MCF 10A (cell line): ENCODE measurements around the gene CTRB2. TPM values are rescaled to one million over a fixed set of nuclear protein-coding genes. Genes with fewer than 3 reads are reported as not detected.

Source experiments
- BruUV-seq: library from RNA; stranded (reverse); fragments of 400-500 nt; replicated peaks from 2 replicates; lab custom pipeline; 2021; lab: Mats Ljungman, UMichigan
- CTCF ChIA-PET: fragments of 300-600 bp; sonication (Branson Sonifier 250); formaldehyde crosslinking; extraction: SDS; loops from one replicate; lab custom pipeline; 2021; ENCODE audit warnings: antibody characterized with exemption, inconsistent platforms; lab: Yijun Ruan, JAX
- POLR2A ChIA-PET: fragments of 300-600, 350-650 bp; sonication (Branson Sonifier 250); formaldehyde crosslinking; extraction: SDS; loops from one replicate; lab custom pipeline; 2020; ENCODE audit warnings: antibody characterized with exemption, inconsistent platforms; lab: Yijun Ruan, JAX
- DNase-seq: peaks from one replicate; pipeline ENCODE4 v3.0.0-alpha.2; 2018; ENCODE audit not compliant: unreplicated experiment
- H3K27ac Mint-ChIP-seq: one replicate; pipeline ENCODE4 v1.8.0; 2022; ENCODE audit warnings: mild to moderate bottlenecking, low read depth, mixed read lengths; ENCODE audit not compliant: unreplicated experiment
- H3K27me3 Mint-ChIP-seq: one replicate; pipeline ENCODE4 v1.8.0; 2022; ENCODE audit warnings: mixed read lengths; ENCODE audit not compliant: insufficient read depth, unreplicated experiment
- H3K36me3 Mint-ChIP-seq: one replicate; pipeline ENCODE4 v1.8.0; 2022; ENCODE audit warnings: mild to moderate bottlenecking, moderate library complexity, mixed read lengths; ENCODE audit not compliant: insufficient read depth, unreplicated experiment
- H3K4me1 Mint-ChIP-seq: one replicate; pipeline ENCODE4 v1.8.0; 2022; ENCODE audit warnings: mixed read lengths; ENCODE audit not compliant: insufficient read depth, unreplicated experiment
- H3K4me3 Mint-ChIP-seq: one replicate; pipeline ENCODE4 v1.8.0; 2022; ENCODE audit warnings: mild to moderate bottlenecking, moderate library complexity, mixed read lengths; ENCODE audit not compliant: unreplicated experiment
- H3K9me3 Mint-ChIP-seq: one replicate; pipeline ENCODE4 v1.8.0; 2022; ENCODE audit warnings: mixed read lengths; ENCODE audit not compliant: unreplicated experiment
- CTCF ChIP-seq: fragments of 200-600 bp; IDR thresholded peaks from one replicate; pipeline ENCODE4 v1.8.0; 2022; ENCODE audit warnings: antibody characterized with exemption, mild to moderate bottlenecking; ENCODE audit not compliant: unreplicated experiment
- intact Hi-C: fragments of 100-400 bp; cut with micrococcal nuclease; formaldehyde crosslinking; loops from 2 replicates; pipeline ENCODE4 v1.14.1; 2022
- total RNA-seq: library from RNA; stranded (reverse); gene quantifications from 2 replicates; pipeline ENCODE4 v1.2.3, GENCODE V29; 2022

The CTRB2 gene
- total RNA-seq, 1 experiment from 2014 or later: not detected

- intact Hi-C loops: no loop called here
- H3K36me3 Mint-ChIP-seq: peaks cover 39% of the 10 kb centered on the region
- no peaks in the 10 kb centered on the region for H3K27me3 Mint-ChIP-seq
- CTCF ChIA-PET: interaction anchor here (0.5 to 1.0 kb wide), 4 partner anchors 8 to 70 kb away, joined by 3 read pairs; no protein-coding TSS in a partner anchor
- no peak overlapping the region for H3K4me3 Mint-ChIP-seq
- no peak overlapping the region for H3K27ac Mint-ChIP-seq
- POLR2A ChIA-PET: interaction anchor here (1.3 to 2.3 kb wide), 2 partner anchors 13 to 68 kb away, joined by 4 to 8 read pairs; no protein-coding TSS in a partner anchor
- no peak for DNase-seq
- H3K4me1 Mint-ChIP-seq: peaks cover 11% of the 10 kb centered on the region
- no peaks in the 10 kb centered on the region for H3K9me3 Mint-ChIP-seq
- no TSS peak for BruUV-seq
- TF ChIP-seq CTCF: no peak
Measured at GRCh38 chr16:75237398-75238131, 30.6 kb upstream of the CTRB2 start.

- ChIA-PET POLR2A (interaction anchor here (1.3 to 2.3 kb wide), 3 partner anchors 13 to 69 kb away, joined by 3 to 8 read pairs (median 4); no protein-coding TSS in a partner anchor), CTCF (interaction anchor here (0.6 to 5.5 kb wide), 3 partner anchors 37 to 196 kb away, joined by 3 to 33 read pairs (median 4); no protein-coding TSS in a partner anchor)
- Mint-ChIP-seq H3K36me3 (peaks cover 39% of the 10 kb centered on the region), H3K9me3 (no peaks in the 10 kb centered on the region), H3K27me3 (no peaks in the 10 kb centered on the region), H3K4me3 (no peak overlapping the region), H3K27ac (no peak overlapping the region), H3K4me1 (peaks cover 11% of the 10 kb centered on the region)
- DNase-seq: no peak
- BruUV-seq: no TSS peak
- TF ChIP-seq CTCF: no peak
- intact Hi-C loops: no loop called here
Measured at GRCh38 chr16:75236736-75237397, 29.9 kb upstream of the CTRB2 start.

GRCh38 chr16:75236232-75236631, 29.3 kb upstream of the CTRB2 start:
- no peak overlapping the region for H3K27ac Mint-ChIP-seq
- no peak overlapping the region for H3K4me3 Mint-ChIP-seq
- POLR2A ChIA-PET: interaction anchor here (1.3 to 2.3 kb wide), 2 partner anchors 14 to 69 kb away, joined by 3 to 8 read pairs; no protein-coding TSS in a partner anchor
- peaks cover 44% of the 10 kb centered on the region for H3K36me3 Mint-ChIP-seq
- H3K9me3 Mint-ChIP-seq: no peaks in the 10 kb centered on the region
- no TSS peak for BruUV-seq
- DNase-seq: no peak
- H3K27me3 Mint-ChIP-seq: no peaks in the 10 kb centered on the region
- TF ChIP-seq CTCF: no peak
- intact Hi-C loops: no loop called here
- peaks cover 11% of the 10 kb centered on the region for H3K4me1 Mint-ChIP-seq
- CTCF ChIA-PET: interaction anchor here (0.6 to 5.5 kb wide), 6 partner anchors 36 to 283 kb away, joined by 3 to 106 read pairs (median 4); no protein-coding TSS in a partner anchor

- Mint-ChIP-seq H3K36me3 (peaks cover 46% of the 10 kb centered on the region), H3K4me1 (peaks cover 11% of the 10 kb centered on the region), H3K9me3 (no peaks in the 10 kb centered on the region), H3K4me3 (no peak overlapping the region), H3K27ac (no peak overlapping the region), H3K27me3 (no peaks in the 10 kb centered on the region)
- DNase-seq: no peak
- intact Hi-C loops: no loop called here
- TF ChIP-seq CTCF: no peak
- POLR2A ChIA-PET: interaction anchor here (0.9 to 2.3 kb wide), 3 partner anchors 15 to 70 kb away, joined by 3 to 8 read pairs (median 3); no protein-coding TSS in a partner anchor
- CTCF ChIA-PET: interaction anchor here (0.6 to 5.5 kb wide), 10 partner anchors 8 to 282 kb away, joined by 3 to 106 read pairs (median 21); no protein-coding TSS in a partner anchor
- BruUV-seq: no TSS peak
Measured at GRCh38 chr16:75235721-75236193, 28.8 kb upstream of the CTRB2 start.
